HUES64 (cell line): ENCODE measurements around the gene RYR1.
"Not testable (repeated sequence)": the region's sequence is repeated elsewhere in the genome, so short reads cannot be mapped to it uniquely, and the experiment has no call there.

Experiments
- H3K27ac ChIP-seq: 2 replicates; pipeline ENCODE4 v1.7.0; 2013; ENCODE audit warnings: low read depth, low read length, inconsistent platforms
- H3K27me3 ChIP-seq: 2 replicates; pipeline ENCODE4 v1.6.1; 2013; ENCODE audit warnings: mild to moderate bottlenecking, low read length; ENCODE audit not compliant: insufficient read depth
- H3K36me3 ChIP-seq: 2 replicates; pipeline ENCODE4 v1.6.1; 2013; ENCODE audit warnings: mild to moderate bottlenecking, low read length; ENCODE audit not compliant: insufficient read depth
- H3K4me1 ChIP-seq: 2 replicates; pipeline ENCODE4 v1.6.1; 2013; ENCODE audit warnings: mild to moderate bottlenecking, low read length, moderate library complexity; ENCODE audit not compliant: insufficient read depth
- H3K4me3 ChIP-seq: 2 replicates; pipeline ENCODE4 v1.5.1; 2013; ENCODE audit warnings: mild to moderate bottlenecking, low read length, moderate library complexity
- H3K9ac ChIP-seq: 2 replicates; pipeline ENCODE4 v1.6.1; 2013; ENCODE audit warnings: mild to moderate bottlenecking, low read depth, low read length
- H3K9me3 ChIP-seq: 2 replicates; pipeline ENCODE4 v1.6.1; 2013; ENCODE audit warnings: low read depth, low read length; ENCODE audit not compliant: insufficient read depth
- whole genome bisulfite sequencing: fragments of 150-250, 120-280 bp; methylation state at CpG from one replicate; pipeline ENCODE4 v1.1.7; 2013; ENCODE audit warnings: missing lambda C conversion rate; 5-methylcytosine and 5-hydroxymethylcytosine counted together

The RYR1 gene

GRCh38 chr19:38619361-38620174 is 186.1 kb downstream of the RYR1 start:
- Histone ChIP-seq H3K4me3 (peak overlapping the region; percentile 75), H3K27ac (peak overlapping the region; percentile 40), H3K36me3 (peaks cover 44% of the 10 kb centered on the region), H3K27me3 (no peaks in the 10 kb centered on the region), H3K9ac (peak overlapping the region; percentile 74), H3K9me3 (no peaks in the 10 kb centered on the region), H3K4me1 (peaks cover 10% of the 10 kb centered on the region)
- 17% methylated on average over 21 of the region's 21 CpGs for WGBS

- WGBS: 95% methylated on average over 3 of the region's 3 CpGs
- Histone ChIP-seq H3K4me1 (peaks cover 2% of the 10 kb centered on the region; the same call in 1 of the 2 replicates), H3K27ac (no peak overlapping the region), H3K36me3 (peaks cover 96% of the 10 kb centered on the region), H3K4me3 (no peak overlapping the region), H3K27me3 (no peaks in the 10 kb centered on the region), H3K9me3 (no peaks in the 10 kb centered on the region), H3K9ac (no peak overlapping the region)
Measured at GRCh38 chr19:38624822-38625221, 191.3 kb downstream of the RYR1 start.

GRCh38 chr19:38626401-38626800 is 192.9 kb downstream of the RYR1 start:
- Histone ChIP-seq H3K27ac (no peak overlapping the region), H3K36me3 (peaks cover 94% of the 10 kb centered on the region), H3K27me3 (no peaks in the 10 kb centered on the region), H3K9ac (no peak overlapping the region), H3K4me3 (no peak overlapping the region), H3K9me3 (no peaks in the 10 kb centered on the region), H3K4me1 (peaks cover 3% of the 10 kb centered on the region; the same call in 1 of the 2 replicates)
- WGBS: 96% methylated on average over 4 of the region's 4 CpGs

- no peaks in the 10 kb centered on the region for H3K9me3 ChIP-seq
- H3K4me3 ChIP-seq: no peak overlapping the region
- H3K9ac ChIP-seq: no peak overlapping the region
- peaks cover 3% of the 10 kb centered on the region; the same call in 1 of the 2 replicates for H3K4me1 ChIP-seq
- WGBS: 91% methylated on average over 6 of the region's 6 CpGs
- no peaks in the 10 kb centered on the region for H3K27me3 ChIP-seq
- H3K27ac ChIP-seq: no peak overlapping the region
- peaks cover 85% of the 10 kb centered on the region for H3K36me3 ChIP-seq
Measured at GRCh38 chr19:38629568-38629967, 196.1 kb downstream of the RYR1 start.

GRCh38 chr19:38631301-38631700 is 197.8 kb downstream of the RYR1 start:
- not testable (repeated sequence) for H3K4me3 ChIP-seq, H3K9me3 ChIP-seq, H3K9ac ChIP-seq, H3K27me3 ChIP-seq, H3K4me1 ChIP-seq
- Histone ChIP-seq H3K36me3 (peaks cover 85% of the 10 kb centered on the region), H3K27ac (peak overlapping the region; percentile 35; the same call in 1 of the 2 replicates)
- WGBS: 47% methylated on average over 9 of the region's 11 CpGs

- H3K9me3 ChIP-seq, H3K4me1 ChIP-seq, H3K4me3 ChIP-seq, H3K27me3 ChIP-seq, H3K9ac ChIP-seq, H3K27ac ChIP-seq: not testable (repeated sequence)
- WGBS: 63% methylated on average over 6 of the region's 7 CpGs
- peaks cover 83% of the 10 kb centered on the region for H3K36me3 ChIP-seq
Measured at GRCh38 chr19:38631811-38632475, 198.5 kb downstream of the RYR1 start.

GRCh38 chr19:38632476-38633213 is 199.2 kb downstream of the RYR1 start:
- H3K9ac ChIP-seq: no peak overlapping the region
- H3K27ac ChIP-seq: no peak overlapping the region
- H3K4me3 ChIP-seq: no peak overlapping the region
- H3K27me3 ChIP-seq: no peaks in the 10 kb centered on the region
- peaks cover 78% of the 10 kb centered on the region for H3K36me3 ChIP-seq
- peaks cover 3% of the 10 kb centered on the region for H3K4me1 ChIP-seq
- H3K9me3 ChIP-seq: no peaks in the 10 kb centered on the region
- 94% methylated on average over 16 of the region's 16 CpGs for WGBS

- Histone ChIP-seq H3K4me1 (peaks cover 3% of the 10 kb centered on the region), H3K36me3 (peaks cover 55% of the 10 kb centered on the region), H3K9me3 (no peaks in the 10 kb centered on the region), H3K27ac (no peak overlapping the region), H3K4me3 (no peak overlapping the region), H3K9ac (no peak overlapping the region), H3K27me3 (no peaks in the 10 kb centered on the region)
- 76% methylated on average over 17 of the region's 17 CpGs for WGBS
Measured at GRCh38 chr19:38634757-38635482, 201.4 kb downstream of the RYR1 start.

- Histone ChIP-seq H3K36me3 (peaks cover 49% of the 10 kb centered on the region), H3K4me1 (peaks cover 3% of the 10 kb centered on the region), H3K4me3 (no peak overlapping the region), H3K9ac (no peak overlapping the region), H3K9me3 (no peaks in the 10 kb centered on the region), H3K27me3 (no peaks in the 10 kb centered on the region), H3K27ac (peak overlapping the region; percentile 52)
- WGBS: 88% methylated on average over 16 of the region's 17 CpGs
Measured at GRCh38 chr19:38635483-38636399, 202.2 kb downstream of the RYR1 start.
